Memory B cell (primary cell): ENCODE data around the gene FAM53B.
"Not testable (repeated sequence)": the region's sequence is repeated elsewhere in the genome, so short reads cannot be mapped to it uniquely, and the experiment has no call there.

ENCODE experiments used
- ATAC-seq: fragments of 150-1000 bp; cut with Tn5 transposase; 2 replicates; pipeline ENCODE4 v1.10.0; 2021; ENCODE audit warnings: low read depth, mild to moderate bottlenecking, moderate library complexity
- DNase-seq, 2 donors: peaks; one replicate each; pipeline ENCODE4 v3.0.0; 2022; ENCODE audit warnings: low spot score in 2 of 2
- H3K27ac Mint-ChIP-seq: one replicate; pipeline ENCODE4 v1.8.0; 2022; ENCODE audit warnings: mild to moderate bottlenecking, moderate library complexity, mixed read lengths
- H3K27me3 Mint-ChIP-seq: one replicate; pipeline ENCODE4 v1.8.0; 2022; ENCODE audit warnings: mixed read lengths
- H3K36me3 Mint-ChIP-seq: one replicate; pipeline ENCODE4 v1.8.0; 2022; ENCODE audit warnings: mild to moderate bottlenecking, mixed read lengths
- H3K4me1 Mint-ChIP-seq: one replicate; pipeline ENCODE4 v1.8.0; 2022; ENCODE audit warnings: mixed read lengths
- H3K4me3 Mint-ChIP-seq: one replicate; pipeline ENCODE4 v1.8.0; 2022; ENCODE audit warnings: mild to moderate bottlenecking, moderate library complexity, mixed read lengths
- H3K9me3 Mint-ChIP-seq: one replicate; pipeline ENCODE4 v1.8.0; 2022; ENCODE audit warnings: mixed read lengths

The FAM53B gene

DNA sequence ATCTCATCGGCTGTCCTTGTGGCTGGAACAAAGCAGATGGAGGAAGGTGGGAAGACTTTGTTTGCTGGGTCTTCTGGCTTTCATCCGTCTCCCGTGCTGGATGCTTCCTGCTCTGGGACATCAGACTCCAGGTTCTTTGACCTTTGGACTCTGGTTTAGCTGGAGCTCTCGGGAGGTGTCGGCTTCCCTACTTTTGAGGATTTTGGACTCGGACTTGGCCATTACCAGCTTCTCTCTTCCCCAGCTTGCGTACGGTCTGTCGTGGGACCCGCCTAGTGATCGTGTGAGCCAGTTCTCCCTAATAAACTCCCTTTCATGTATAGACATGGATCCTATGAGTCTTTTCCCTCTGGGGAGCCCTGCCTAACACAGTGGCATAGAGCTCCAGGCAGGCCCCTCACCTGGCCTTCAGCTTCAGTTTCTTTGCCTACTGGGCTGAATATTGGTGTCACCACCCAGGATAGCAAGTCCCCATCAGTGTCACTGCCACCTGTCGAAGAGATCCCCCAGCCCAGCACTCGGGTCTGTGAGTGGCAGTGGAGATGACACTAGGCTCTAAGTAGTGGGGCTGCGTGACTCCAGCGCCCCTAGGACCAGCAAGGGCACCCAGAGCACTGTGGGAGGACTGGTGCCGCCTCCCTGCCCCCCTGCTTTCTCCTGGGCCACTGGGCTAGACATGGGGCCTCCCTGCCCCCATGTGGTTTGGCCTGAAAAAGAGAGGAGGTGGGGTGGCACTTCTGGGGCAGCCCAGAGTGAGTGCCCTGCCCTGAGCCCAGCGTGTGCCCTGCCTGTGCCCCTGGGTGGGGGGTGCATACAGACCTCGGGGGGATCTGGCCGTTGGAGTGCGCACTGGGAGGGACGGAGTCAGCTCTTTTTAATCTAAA is 147.0 kb downstream of the FAM53B start:
- H3K9me3 Mint-ChIP-seq = peaks cover 3% of the 10 kb centered on the region
- no peaks in the 10 kb centered on the region for H3K27me3 Mint-ChIP-seq
- no peak overlapping the region for H3K27ac Mint-ChIP-seq
- H3K36me3 Mint-ChIP-seq = peaks cover 8% of the 10 kb centered on the region
- no peak for DNase-seq
- no peak overlapping the region for H3K4me3 Mint-ChIP-seq
- no peak for ATAC-seq
- H3K4me1 Mint-ChIP-seq = peaks cover 42% of the 10 kb centered on the region

DNA sequence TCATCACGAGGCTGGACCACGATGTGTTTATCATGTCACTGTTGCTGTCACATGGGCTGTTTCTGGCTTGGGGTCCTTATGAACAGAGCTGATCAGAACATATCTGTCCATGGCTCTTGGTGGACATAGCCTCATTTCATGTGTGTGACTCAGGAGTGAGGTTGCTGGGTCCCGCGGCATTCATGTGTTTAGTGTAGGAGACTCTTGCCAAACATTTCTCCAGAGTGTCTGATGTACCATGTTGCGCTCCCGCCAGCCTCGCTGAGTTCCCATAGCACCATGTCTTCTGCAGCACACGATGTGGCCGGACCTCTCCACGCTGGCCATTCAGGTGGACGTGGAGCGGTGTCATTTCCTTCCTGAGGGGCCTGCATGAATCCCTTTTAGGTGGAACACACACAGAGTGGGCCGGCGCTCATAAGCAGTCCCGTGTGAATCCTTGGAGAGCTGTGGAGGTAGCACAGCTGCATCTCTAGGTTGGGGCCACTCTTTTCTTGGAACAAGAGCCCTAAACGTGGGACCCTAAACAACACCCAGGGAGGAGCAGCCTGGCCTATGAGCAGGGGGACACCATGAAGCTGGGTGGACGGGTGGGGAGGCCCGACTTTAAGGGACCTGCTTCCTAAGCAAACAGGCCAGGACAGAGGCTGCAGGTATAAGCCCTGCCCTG is 147.9 kb downstream of the FAM53B start:
- DNase-seq (no peak), ATAC-seq (no peak)
- H3K4me1 Mint-ChIP-seq = peaks cover 40% of the 10 kb centered on the region
- H3K4me3 Mint-ChIP-seq = no peak overlapping the region
- peaks cover 5% of the 10 kb centered on the region for H3K9me3 Mint-ChIP-seq
- H3K27me3 Mint-ChIP-seq = no peaks in the 10 kb centered on the region
- H3K27ac Mint-ChIP-seq = no peak overlapping the region
- peaks cover 13% of the 10 kb centered on the region for H3K36me3 Mint-ChIP-seq

DNA sequence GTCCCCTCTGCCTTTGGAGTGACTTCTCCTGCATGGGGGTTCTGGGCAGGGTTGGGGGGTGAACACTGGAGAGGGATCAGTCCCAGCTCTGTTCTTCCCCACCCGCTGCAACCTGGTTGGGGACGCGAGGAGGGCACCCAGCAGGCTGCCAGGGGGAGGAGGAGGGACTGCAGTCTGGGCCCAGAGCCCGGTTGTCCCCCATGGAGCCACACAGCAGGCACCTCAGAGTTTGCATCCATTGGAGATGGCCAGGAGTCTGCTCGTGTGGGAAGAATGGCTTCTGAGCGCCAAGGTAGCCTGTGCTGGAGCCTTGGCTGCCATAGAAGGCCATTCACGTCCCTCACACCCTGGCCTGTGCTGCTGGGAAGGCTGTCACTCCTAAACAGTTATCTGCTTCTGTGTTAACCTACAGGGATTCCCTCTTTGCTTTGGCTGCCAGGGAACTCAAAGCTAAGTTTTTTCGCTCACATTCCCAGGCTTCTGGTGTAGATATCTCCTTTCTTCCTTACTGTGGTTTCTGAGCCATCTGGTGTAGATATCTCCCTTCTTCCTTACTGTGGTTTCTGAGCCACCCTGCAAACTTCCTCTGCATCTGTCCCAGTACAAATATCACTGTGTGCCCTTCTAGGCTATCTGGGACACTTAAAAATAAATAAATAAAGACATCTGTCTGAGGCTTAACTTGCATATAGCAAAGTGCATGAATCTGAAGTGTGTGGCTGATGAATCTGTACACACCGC is 148.9 kb downstream of the FAM53B start:
- no peak for ATAC-seq
- Mint-ChIP-seq H3K27me3 (no peaks in the 10 kb centered on the region), H3K4me1 (peaks cover 37% of the 10 kb centered on the region), H3K27ac (no peak overlapping the region), H3K9me3 (peaks cover 5% of the 10 kb centered on the region), H3K36me3 (peaks cover 17% of the 10 kb centered on the region), H3K4me3 (no peak overlapping the region)
- no peak for DNase-seq

DNA sequence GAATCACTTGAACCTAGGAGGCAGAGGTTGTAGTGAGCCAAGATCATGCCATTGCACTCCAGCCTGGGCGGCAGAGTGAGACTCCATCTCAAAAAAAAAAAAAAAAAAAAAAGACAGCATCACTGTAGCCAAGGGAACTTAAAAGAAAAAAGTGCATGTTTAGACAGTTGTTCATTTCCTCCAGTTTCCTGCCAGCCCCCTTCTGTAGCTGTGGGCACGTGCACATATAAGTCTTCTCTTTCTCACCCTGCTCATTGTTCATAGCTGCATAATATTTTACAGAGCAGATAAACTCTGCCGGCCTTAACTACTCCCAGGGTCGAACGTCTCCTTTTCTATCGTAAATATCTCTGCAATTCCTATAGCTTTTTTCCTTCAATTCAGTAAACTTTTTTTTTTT is 149.9 kb downstream of the FAM53B start:
- H3K36me3 Mint-ChIP-seq = peaks cover 17% of the 10 kb centered on the region
- H3K27ac Mint-ChIP-seq = no peak overlapping the region
- H3K9me3 Mint-ChIP-seq = peaks cover 5% of the 10 kb centered on the region
- no peak overlapping the region for H3K4me3 Mint-ChIP-seq
- no peak for ATAC-seq
- peaks cover 30% of the 10 kb centered on the region for H3K4me1 Mint-ChIP-seq
- no peak for DNase-seq
- no peaks in the 10 kb centered on the region for H3K27me3 Mint-ChIP-seq

DNA sequence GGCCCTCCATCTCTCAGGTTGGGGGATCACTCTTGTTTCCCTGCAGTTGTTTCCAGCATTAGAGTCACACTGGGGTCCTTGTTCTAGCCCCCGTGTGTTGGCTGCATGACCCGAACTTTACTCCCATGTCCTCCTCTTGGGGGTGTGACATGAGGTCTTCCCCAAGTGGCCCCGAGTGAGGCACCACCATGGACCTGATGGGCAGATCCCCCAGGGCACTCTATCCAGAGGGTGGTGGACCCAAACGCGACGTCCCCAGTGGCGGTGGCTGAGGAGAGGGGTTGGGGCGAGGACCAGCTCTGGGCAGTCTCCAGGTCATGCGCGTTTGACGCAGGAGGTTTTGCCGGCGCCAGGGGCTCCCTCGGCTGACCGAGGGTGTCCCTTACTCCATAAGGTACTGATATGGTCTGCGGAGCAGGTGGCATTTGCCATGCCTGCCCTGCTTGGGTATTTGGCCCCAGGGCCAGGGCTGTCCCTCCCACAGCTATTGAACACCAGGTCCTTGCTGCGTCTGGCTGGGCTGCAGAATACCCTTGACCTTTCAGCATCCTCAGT is 150.7 kb downstream of the FAM53B start:
- Mint-ChIP-seq H3K36me3 (peaks cover 11% of the 10 kb centered on the region), H3K27ac (no peak overlapping the region)

DNA sequence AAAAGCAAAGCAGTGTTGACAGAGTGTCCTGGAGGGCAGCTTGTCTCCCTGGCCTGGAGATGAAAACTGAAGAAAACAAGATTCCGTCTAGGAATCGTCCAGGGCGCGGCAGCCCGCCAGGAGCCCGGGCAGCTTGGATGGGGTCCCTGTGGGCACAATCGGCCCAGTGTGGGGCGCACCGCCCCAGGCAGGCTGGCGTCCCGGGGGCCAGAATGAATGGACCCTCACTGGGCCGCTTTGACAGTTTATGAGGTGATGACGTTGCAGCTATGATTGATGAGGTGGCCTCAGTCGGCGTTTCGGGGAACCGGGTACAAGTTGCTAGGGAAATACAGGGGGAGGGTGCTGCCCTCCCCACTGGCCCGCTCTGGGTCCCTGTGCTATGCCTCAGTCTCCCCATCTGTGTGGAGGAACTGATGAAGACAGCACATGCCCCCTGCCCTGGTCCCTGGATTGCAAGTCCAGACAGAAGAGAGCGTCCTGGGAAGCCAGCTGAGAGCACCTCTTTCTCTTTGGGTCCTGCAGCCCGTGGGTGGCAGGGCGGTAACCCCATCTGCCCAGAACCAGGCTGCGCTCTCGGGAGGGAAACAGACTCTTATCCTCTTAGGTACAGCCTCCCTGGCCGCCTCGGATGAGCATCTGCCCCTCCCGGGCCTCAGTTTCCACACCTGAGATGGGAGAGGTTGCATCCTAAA is 151.3 kb downstream of the FAM53B start:
- no peak overlapping the region for H3K4me3 Mint-ChIP-seq
- DNase-seq = no peak
- H3K27me3 Mint-ChIP-seq = no peaks in the 10 kb centered on the region
- peaks cover 22% of the 10 kb centered on the region for H3K4me1 Mint-ChIP-seq
- H3K27ac Mint-ChIP-seq = peak overlapping the region; percentile 80
- no peak for ATAC-seq
- peaks cover 4% of the 10 kb centered on the region for H3K9me3 Mint-ChIP-seq
- peaks cover 11% of the 10 kb centered on the region for H3K36me3 Mint-ChIP-seq

More for the DNA sequence above, 150.7 kb downstream of the FAM53B start:
- Mint-ChIP-seq H3K4me3 (no peak overlapping the region), H3K27me3 (no peaks in the 10 kb centered on the region), H3K4me1 (peaks cover 23% of the 10 kb centered on the region), H3K9me3 (peaks cover 4% of the 10 kb centered on the region)
- ATAC-seq (no peak), DNase-seq (no peak)

GRCh38 chr10:124592101-124592500 is 152.1 kb downstream of the FAM53B start:
- H3K27me3 Mint-ChIP-seq = no peaks in the 10 kb centered on the region
- H3K4me1 Mint-ChIP-seq = peaks cover 24% of the 10 kb centered on the region
- peaks cover 11% of the 10 kb centered on the region for H3K36me3 Mint-ChIP-seq
- H3K27ac Mint-ChIP-seq = peak overlapping the region; percentile 80
- H3K4me3 Mint-ChIP-seq = no peak overlapping the region
- DNase-seq (no peak), ATAC-seq (peak; percentile 47)
- peaks cover 4% of the 10 kb centered on the region for H3K9me3 Mint-ChIP-seq

GRCh38 chr10:124591123-124591495 is 153.1 kb downstream of the FAM53B start:
- no peak for ATAC-seq
- H3K27me3 Mint-ChIP-seq = no peaks in the 10 kb centered on the region
- H3K4me3 Mint-ChIP-seq = no peak overlapping the region
- H3K36me3 Mint-ChIP-seq = peaks cover 11% of the 10 kb centered on the region
- peaks cover 4% of the 10 kb centered on the region for H3K9me3 Mint-ChIP-seq
- peaks cover 26% of the 10 kb centered on the region for H3K4me1 Mint-ChIP-seq
- no peak for DNase-seq
- no peak overlapping the region for H3K27ac Mint-ChIP-seq

DNA sequence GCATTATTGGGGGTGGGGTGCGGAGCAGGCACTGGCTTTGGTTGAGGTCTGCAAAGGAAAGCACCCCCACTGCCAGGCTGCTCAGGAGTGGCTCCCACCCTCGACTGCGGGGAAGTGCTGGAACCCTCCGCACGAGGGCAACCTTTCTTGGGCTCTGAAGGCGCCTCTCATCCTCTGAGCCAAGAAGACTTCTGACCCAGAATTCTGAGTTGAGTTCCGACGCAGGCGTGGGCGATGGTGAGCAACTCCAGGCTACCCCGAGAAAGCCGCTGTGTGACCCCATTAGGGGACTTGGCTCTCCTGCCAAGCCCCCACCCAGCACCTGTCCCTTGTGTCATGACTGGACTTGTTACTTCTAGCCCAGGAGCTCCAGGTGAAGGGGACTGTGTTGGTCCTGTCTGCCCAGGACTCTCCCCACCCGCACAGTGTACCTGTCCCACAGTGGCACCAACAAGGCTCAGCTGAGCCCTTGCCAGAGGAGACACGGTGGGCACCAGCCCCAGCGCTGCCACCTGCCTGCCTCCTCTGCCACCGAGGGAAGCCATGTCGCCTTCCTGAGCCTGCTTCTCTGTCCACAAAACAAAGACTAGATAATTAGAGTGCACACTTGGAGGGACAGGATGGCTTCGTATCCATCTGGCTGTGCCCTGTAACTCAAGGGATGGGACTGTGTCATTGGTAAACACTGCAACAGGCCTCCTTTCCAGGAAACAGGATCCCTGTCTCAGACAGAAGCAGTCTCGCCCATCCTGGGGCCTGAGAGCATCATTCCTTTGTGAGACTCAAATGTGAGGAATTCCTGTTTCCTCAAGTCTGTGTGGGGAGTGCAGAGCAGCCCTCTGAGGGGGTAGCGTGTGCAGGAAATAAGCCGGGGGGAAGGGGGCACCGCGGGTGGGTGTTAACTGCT is 153.7 kb downstream of the FAM53B start:
- Mint-ChIP-seq H3K27ac (no peak overlapping the region), H3K36me3 (peaks cover 11% of the 10 kb centered on the region), H3K27me3 (no peaks in the 10 kb centered on the region), H3K4me3 (peak overlapping the region; percentile 27), H3K9me3 (peaks cover 2% of the 10 kb centered on the region), H3K4me1 (peaks cover 23% of the 10 kb centered on the region)
- no peak for ATAC-seq
- no peak for DNase-seq

GRCh38 chr10:124589491-124590041 is 154.6 kb downstream of the FAM53B start:
- Mint-ChIP-seq H3K4me1 (peaks cover 23% of the 10 kb centered on the region), H3K27ac (no peak overlapping the region), H3K27me3 (no peaks in the 10 kb centered on the region), H3K4me3 (no peak overlapping the region), H3K36me3 (peaks cover 11% of the 10 kb centered on the region), H3K9me3 (peaks cover 2% of the 10 kb centered on the region)
- no peak for ATAC-seq
- DNase-seq = no peak

GRCh38 chr10:124588736-124589490 is 155.3 kb downstream of the FAM53B start:
- no peak for DNase-seq
- peaks cover 2% of the 10 kb centered on the region for H3K9me3 Mint-ChIP-seq
- no peak overlapping the region for H3K27ac Mint-ChIP-seq
- peaks cover 23% of the 10 kb centered on the region for H3K4me1 Mint-ChIP-seq
- H3K4me3 Mint-ChIP-seq = no peak overlapping the region
- H3K36me3 Mint-ChIP-seq = peaks cover 9% of the 10 kb centered on the region
- H3K27me3 Mint-ChIP-seq = no peaks in the 10 kb centered on the region
- ATAC-seq = no peak

- not testable (repeated sequence) for H3K27ac Mint-ChIP-seq, DNase-seq, H3K4me3 Mint-ChIP-seq, H3K9me3 Mint-ChIP-seq, H3K27me3 Mint-ChIP-seq, ATAC-seq
- H3K36me3 Mint-ChIP-seq = peaks cover 10% of the 10 kb centered on the region
- peaks cover 25% of the 10 kb centered on the region for H3K4me1 Mint-ChIP-seq
These were observed 155.8 kb downstream of the FAM53B start for GRCh38 chr10:124588341-124588735.
